GM18511 (cell line): Measurements from ENCODE around the gene ADARB1.

Source experiments
- ATAC-seq: cut with Tn5 transposase; IDR thresholded peaks from one replicate; pipeline ENCODE4 v1.9.1; 2021; ENCODE audit warnings: mild to moderate bottlenecking, moderate library complexity; ENCODE audit not compliant: unreplicated experiment

ADARB1 gene

GRCh38 chr21:45090966-45091365 lies 16.6 kb downstream of the ADARB1 start:
- no peak for ATAC-seq

- ATAC-seq = no peak
Measured at GRCh38 chr21:45091550-45092322, 17.4 kb downstream of the ADARB1 start.

DNA sequence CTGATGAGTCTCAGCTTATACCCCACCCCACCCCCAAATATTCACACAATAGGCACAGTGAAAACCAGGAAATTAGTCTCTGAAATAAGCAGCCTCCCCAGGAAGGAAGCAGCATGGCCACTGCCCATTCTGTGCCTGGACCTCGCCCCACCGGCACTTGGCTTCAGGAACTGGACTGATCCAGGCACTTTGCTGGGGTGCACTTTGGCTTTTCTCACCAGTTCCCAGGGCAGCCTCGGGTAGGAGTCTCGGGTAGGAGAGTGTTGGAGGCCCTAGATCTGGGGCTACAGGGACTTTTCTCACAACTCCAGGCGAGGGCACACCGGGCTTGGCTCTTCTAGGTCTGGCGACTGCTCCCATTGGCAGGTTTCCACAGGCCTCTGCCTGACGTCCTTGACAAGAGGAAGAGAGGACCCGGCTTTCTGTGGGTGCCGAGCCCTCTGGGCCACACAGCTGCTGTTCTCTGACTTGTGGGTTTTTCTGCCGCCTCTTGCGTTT lies 18.7 kb downstream of the ADARB1 start:
- ATAC-seq = no peak

- ATAC-seq = no peak
Measured at GRCh38 chr21:45094412-45094811, 20.0 kb downstream of the ADARB1 start.

- ATAC-seq = no peak
Measured at GRCh38 chr21:45095505-45095904, 21.1 kb downstream of the ADARB1 start.

DNA sequence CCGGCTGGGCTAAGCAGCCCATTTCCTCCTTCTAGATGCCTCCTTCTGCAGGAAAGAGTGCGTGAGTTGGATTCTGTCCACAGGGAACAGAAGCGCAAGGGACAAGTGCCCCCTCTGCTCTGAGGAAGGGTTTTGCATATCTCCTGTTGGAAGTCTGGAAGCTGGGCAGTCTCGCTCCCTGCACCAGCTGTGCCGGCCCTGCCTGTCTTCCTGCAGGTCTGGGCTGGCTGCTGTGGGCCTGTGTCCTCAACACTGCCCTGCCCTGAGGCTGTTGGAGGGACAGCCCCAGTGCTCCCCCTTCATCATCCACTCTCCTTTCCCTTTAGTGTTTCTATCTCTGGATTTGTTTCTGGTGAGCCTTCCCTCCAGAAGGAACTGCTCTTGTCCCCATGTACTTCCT lies 21.8 kb downstream of the ADARB1 start:
- ATAC-seq = no peak

GRCh38 chr21:45097827-45098387 lies 23.5 kb downstream of the ADARB1 start:
- ATAC-seq = no peak

DNA sequence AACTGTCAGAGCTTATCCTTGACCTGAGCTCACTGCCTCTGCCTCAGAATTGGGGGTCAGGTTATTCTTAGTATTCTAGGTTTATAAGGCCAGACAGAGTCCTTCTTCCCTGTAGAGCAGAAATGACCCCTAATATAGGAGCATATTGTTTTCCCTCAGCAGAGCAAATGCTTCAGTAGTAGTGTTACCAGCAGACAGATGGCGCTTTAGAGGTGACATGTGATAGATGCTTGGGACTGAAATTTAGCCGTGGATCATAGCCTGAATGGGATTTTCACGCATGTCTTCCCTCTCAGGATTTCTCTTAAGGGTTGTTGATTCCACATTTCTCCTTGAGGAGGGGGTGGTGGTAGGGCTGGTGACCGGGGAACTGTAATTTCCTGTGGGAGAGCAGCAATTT lies 24.5 kb downstream of the ADARB1 start:
- no peak for ATAC-seq

GRCh38 chr21:45099571-45099970 lies 25.2 kb downstream of the ADARB1 start:
- ATAC-seq = no peak

DNA sequence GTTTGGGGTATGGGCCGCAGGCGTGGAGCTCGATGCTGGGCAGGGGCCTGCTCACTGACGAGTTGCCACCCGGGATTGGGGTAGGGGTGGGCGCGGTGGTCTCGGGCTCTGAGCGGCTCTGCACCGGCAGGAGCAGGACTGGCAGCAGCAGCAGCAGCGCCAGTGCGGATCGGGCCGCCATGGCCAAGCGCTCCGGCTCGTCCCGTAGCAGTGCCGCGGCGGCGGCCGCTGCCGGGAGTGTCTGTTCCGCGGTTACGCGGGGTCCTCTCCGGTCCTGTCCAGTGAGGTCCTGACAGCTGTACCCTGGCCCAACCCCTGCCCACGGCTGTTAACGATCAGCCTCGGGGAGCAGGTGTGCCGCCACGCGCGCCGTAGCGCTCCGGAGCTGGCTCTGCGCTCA lies 26.5 kb downstream of the ADARB1 start:
- ATAC-seq = no peak

DNA sequence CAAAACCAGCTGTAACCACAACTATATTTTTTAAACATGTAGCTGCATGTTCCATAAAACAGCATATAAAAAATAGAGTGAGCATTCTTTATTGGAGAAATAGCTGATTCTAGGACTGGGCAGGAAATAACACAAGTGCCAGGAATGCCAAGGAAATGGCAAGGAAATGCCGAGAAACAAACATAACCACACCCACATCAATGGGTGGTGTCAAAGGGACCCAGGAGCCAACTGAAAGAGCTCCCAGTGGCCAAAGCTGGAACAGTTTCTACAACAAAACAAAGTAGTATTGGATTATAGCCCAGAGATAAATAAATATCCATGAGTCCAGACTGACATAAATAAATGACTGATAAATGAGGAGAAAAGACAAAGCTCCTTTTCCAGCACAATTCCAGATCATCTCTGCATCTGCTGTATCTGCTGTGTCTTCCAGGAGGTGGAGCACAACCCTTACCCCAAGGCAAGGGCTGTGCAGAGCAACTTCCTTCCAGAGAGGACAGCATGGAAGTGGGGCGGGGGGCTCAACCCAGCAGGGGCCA lies 28.1 kb downstream of the ADARB1 start:
- ATAC-seq = no peak

- ATAC-seq = no peak
Measured at GRCh38 chr21:45103971-45104520, 29.7 kb downstream of the ADARB1 start.

DNA sequence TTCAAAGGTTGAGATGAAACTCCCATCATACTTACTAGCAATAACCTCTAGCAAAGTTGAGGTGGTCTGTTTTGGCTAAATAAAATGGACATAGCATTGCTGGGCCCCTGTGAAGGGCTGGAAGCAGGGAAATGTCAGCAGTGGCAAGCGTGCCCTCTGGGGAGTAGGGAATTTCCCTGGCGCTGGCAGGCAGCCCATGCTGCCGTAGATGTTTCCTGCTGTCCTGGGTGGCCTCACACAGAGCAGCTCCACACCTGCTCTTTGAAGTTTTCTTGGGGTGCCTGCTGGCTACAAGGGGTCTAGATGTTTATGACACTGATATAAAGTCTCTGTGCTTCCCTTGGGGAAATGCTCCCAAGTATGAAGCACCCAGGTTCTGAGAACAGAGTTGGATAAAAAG lies 30.2 kb downstream of the ADARB1 start:
- ATAC-seq = no peak

- ATAC-seq = no peak
Measured at GRCh38 chr21:45105906-45106485, 31.6 kb downstream of the ADARB1 start.

- no peak for ATAC-seq
Measured at GRCh38 chr21:45108034-45108790, 33.8 kb downstream of the ADARB1 start.

- no peak for ATAC-seq
Measured at GRCh38 chr21:45108808-45109781, 34.7 kb downstream of the ADARB1 start.

DNA sequence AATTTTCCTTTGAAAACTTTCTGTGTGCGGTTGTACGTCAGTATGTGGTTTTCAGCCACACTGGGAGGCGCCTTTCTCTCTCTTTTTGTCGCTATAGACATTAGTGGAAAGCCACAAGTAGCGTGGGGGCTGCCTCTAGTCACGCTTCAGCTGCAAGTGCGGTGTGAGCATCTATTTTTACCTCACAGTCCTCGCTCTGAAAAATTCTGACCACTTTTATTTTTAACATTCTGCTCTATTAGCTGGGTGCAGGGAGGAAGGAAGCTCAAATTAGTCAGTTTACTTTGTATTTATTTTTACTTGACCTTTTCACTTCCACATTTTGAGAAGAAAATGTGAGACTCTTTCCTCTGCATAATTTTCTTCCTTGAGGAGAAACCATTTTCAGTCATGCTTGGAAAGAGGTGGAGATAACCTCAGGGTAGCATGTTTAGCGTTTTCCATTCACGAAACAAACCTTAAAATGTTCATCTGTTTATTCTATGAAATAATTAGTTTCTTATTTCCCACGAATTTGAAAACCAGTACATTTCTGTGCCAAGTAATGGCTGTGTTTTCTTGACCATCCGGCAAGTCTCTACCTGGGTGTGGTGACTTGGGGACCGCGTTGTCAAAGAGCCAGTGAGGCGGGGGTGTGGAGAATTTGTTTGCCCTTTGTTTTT lies 35.6 kb downstream of the ADARB1 start:
- peak; percentile 86 for ATAC-seq

DNA sequence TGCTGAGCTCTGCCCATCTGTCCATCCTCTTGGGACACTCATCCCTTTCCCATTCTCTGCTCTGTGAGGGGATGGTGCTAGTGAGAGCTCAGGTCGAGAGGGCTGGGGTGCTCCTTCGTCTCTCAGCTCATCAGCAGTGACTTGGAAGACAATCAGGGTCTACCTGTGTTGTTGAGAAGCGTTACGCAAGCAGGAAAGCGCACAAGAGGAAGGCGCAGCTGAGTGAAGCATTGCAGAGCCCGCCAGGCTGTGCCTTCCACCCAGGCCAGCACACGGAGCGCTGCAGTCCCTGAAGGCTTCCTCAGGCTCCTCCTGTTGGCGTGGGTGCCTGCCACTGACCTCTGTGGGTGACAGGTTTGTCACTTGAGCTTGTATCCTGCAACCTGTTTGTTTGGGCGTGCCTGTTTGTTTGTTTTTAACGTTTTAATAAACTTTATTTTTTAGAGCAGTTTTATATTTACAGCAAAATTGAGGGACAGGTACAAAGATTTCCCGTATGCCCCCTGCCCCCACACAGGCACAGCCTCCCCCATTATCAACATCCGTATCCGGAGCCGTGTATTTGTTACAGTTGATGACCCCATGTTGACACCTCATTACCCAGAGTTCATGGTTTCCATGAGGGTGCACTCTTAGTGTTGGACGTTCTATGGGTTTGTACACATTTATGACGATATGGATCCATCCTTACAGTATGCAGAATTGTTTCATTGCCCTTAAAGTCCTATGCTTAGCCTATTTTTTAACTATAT lies 36.7 kb downstream of the ADARB1 start:
- no peak for ATAC-seq
